NB4 (cell line): Measurements from ENCODE around the gene GLRX2.

Experiments used
- DNase-seq: peaks from one replicate; pipeline ENCODE4 v3.0.0; 2010; ENCODE audit warnings: low read depth
- H3K4me3 ChIP-seq: one replicate; pipeline ENCODE4 v1.5.1; 2011; ENCODE audit warnings: mild to moderate bottlenecking, low read depth, low read length, moderate library complexity
- CTCF ChIP-seq: IDR thresholded peaks from one replicate; pipeline ENCODE4 v1.5.1; 2012; ENCODE audit warnings: low read depth, low read length
- MAX ChIP-seq: IDR thresholded peaks from 2 replicates; pipeline ENCODE4 v1.6.1; 2011; ENCODE audit warnings: low read depth, low read length
- MYC ChIP-seq: IDR thresholded peaks from 2 replicates; pipeline ENCODE4 v1.6.1; 2011; ENCODE audit warnings: low read depth, low read length
- POLR2A ChIP-seq: IDR thresholded peaks from 2 replicates; pipeline ENCODE4 v1.6.1; 2011; ENCODE audit warnings: mild to moderate bottlenecking; ENCODE audit not compliant: insufficient read length; ENCODE audit errors: extremely low read depth

Gene GLRX2

GRCh38 chr1:193141804-193142203, 36.6 kb upstream of the GLRX2 start:
- no peak overlapping the region for H3K4me3 ChIP-seq
- no peak for DNase-seq
- TF ChIP-seq CTCF (no peak), MAX (no peak), MYC (no peak), POLR2A (no peak)

GRCh38 chr1:193140254-193140653, 35.0 kb upstream of the GLRX2 start:
- TF ChIP-seq MAX = no peak
- TF ChIP-seq CTCF = no peak
- TF ChIP-seq POLR2A = no peak
- TF ChIP-seq MYC = no peak
- no peak overlapping the region for H3K4me3 ChIP-seq
- no peak for DNase-seq

GRCh38 chr1:193131266-193131860, 26.1 kb upstream of the GLRX2 start:
- no peak overlapping the region for H3K4me3 ChIP-seq
- no peak for DNase-seq
- TF ChIP-seq MYC = no peak
- no peak for TF ChIP-seq POLR2A

GRCh38 chr1:193125369-193125768, 20.2 kb upstream of the GLRX2 start:
- TF ChIP-seq CTCF (no peak), POLR2A (no peak), MAX (no peak)
- DNase-seq = no peak

GRCh38 chr1:193123751-193124150, 18.5 kb upstream of the GLRX2 start:
- TF ChIP-seq MYC (no peak), POLR2A (no peak), MAX (no peak), CTCF (no peak)
- DNase-seq = no peak
- H3K4me3 ChIP-seq = peak overlapping the region; percentile 99

More at GRCh38 chr1:193125369-193125768, 20.2 kb upstream of the GLRX2 start:
- peak overlapping the region; percentile 28 for H3K4me3 ChIP-seq

- peak within 1 kb of the TSS; percentile 99 for H3K4me3 ChIP-seq
Measured at GRCh38 chr1:193121616-193122593, 16.7 kb upstream of the GLRX2 start, which contains the start of gene CDC73. Gene CDC73 (plus strand): TSS chr1:193122031. CDS start chr1:193122201, 170 bp downstream.

More at GRCh38 chr1:193121616-193122593, 16.7 kb upstream of the GLRX2 start, which contains the start of gene CDC73:
- TF ChIP-seq MAX (peak; percentile 78), CTCF (peak; percentile 73), POLR2A (peak; percentile 81), MYC (peak; percentile 72; the same call in 1 of the 2 replicates)
- DNase-seq = peak; percentile 98
